ENCODE results near the gene CCT8L2.
"Not testable (repeated sequence)": the region's sequence is repeated elsewhere in the genome, so short reads cannot be mapped to it uniquely, and the experiment has no call there.

Gene CCT8L2

DNA sequence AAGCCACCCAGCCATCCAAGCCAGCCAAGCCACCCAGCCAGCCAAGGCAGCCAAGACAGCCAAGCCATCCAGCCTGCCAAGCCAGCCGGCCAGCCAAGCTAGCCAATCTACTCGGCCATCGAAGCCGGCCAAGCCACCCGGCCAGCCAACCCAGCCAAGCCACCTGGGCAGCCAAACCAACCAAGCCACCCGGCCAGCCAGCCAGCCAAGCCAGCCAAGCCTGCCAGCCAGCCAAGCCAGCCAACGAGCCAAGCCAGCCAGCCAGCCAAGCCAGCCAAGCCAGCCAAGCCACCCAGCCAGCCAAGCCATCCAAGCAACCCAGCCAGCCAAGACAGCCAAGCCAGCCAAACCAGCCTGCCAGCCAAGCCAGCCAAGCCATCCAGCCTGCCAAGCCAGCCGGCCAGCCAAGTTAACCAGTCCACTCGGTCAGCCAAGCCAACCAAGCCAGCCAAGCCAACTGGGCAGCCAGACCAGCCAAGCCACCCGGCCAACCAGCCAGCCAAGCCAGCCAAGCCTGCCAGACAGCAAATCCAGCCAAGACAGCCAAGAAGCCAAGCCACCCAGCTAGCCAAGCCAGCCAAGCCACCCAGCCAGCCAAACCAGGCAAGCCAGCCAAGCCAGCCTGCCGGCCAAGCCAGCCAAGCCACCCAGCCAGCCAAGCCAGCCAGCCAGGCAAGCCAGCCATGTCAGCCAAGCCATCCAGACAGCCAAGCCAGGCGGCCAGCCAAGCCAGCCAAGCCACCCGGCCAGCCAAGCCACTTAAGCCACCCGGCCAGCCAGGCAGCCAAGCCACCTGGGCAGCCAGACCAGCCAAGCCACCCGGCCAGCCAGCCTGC is 26.8 kb downstream of the CCT8L2 start:
- DNase-seq; H3K36me3 ChIP-seq; H3K27ac ChIP-seq; H3K9me3 ChIP-seq (ENCODE audit: severe bottlenecking); H3K27me3 ChIP-seq (ENCODE audit: insufficient read depth, low read depth, severe bottlenecking); H3K4me3 ChIP-seq (ENCODE audit: low read depth, low read length): not testable (repeated sequence)

DNA sequence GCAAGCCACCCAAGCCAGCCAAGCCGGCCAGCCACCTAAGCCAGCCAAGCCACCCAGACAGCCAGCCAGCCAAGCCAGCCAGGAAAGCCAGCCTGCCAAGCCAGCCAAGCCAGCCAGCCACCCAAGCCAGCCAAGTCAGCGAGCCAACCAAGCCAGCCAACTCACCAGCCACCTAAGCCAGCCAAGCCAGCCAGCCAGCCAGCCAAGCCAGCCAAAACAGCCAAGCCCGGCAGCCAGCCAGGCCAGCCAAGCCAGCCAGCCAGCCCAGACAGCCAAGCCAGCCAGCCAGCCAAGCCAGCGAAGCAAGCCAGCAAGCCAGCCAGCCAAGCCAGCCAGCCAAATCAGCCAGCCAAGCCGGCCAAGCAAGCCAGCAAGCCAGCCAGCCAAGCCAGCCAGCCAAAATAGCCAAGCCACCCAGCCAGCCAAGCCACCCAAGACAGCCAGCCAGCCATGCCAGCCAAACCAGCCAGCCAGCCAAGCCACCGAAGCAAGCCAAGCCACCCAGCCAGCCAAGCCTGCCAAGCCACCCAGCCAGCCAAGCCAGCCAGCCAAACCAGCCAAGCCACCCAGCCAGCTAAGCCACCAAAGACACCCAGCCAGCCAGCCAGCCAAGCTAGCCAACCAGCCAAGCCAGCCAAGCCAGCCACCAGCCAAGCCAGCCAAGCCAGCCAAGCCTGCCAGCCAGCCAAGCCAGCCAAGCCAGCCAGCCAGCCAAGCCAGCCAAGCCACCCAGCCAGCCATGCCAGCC is 27.6 kb downstream of the CCT8L2 start:
- not testable (repeated sequence) for DNase-seq; H3K4me3 ChIP-seq (ENCODE audit: low read depth, low read length); H3K27me3 ChIP-seq (ENCODE audit: insufficient read depth, low read depth, severe bottlenecking); H3K9me3 ChIP-seq (ENCODE audit: severe bottlenecking); H3K27ac ChIP-seq; H3K36me3 ChIP-seq

DNA sequence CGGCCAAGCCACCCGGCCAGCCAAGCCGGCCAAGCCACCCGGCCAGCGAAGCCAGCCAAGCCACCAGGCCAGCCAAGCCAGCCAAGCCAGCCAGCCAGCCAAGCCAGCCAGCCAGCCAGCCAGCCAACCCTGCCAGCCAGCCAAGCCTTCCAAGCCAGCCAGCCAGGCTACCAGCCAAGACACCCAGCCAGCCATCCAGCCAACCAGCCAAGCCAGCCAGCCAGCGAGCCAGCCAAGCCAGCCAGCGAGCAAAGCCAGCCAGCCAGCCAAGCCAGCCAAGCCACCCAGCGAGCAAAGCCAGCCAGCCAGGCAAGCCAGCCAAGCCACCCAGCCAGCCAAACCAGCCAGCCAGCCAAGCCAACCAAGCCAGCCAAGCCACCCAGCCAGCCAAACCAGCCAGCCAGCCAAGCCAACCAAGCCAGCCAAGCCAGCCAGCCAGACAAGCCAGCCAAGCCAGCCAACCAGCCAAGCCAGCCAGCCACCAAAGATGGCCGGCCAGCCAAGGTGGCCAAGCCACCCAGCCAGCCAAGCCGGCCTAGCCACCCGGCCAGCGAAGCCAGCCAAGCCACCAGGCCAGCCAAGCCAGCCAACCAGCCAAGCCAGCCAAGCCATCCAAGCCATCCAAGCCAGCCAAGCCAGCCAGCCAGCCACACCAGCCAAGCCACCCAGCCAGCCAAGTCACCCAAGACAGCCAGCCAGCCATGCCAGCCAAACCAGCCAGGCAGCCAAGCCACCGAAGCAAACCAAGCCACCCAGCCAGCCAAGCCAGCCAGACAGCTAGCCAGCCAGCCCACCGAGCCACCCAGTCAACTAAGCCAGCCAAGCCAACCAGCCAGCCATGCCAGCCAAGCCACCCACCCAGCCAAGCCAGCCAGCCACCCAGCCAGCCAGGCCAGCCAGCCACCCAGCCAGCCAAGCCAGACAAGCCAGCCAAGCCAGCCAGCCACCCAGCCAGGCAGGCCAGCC is 28.8 kb downstream of the CCT8L2 start:
- Histone ChIP-seq H3K4me3 (ENCODE audit: low read depth, low read length) (no peak overlapping the region), H3K36me3 (no peaks in the 10 kb centered on the region), H3K27ac (no peak overlapping the region), H3K27me3 (ENCODE audit: insufficient read depth, low read depth, severe bottlenecking) (no peaks in the 10 kb centered on the region), H3K9me3 (ENCODE audit: severe bottlenecking) (no peaks in the 10 kb centered on the region)
- no peak for TF ChIP-seq CTCF (IDR thresholded peaks at IDR 0.05; ENCODE audit: low read depth, low read length)
- DNase-seq: no peak

- H3K9me3 ChIP-seq (ENCODE audit: severe bottlenecking): no peaks in the 10 kb centered on the region
Observed at GRCh38 chr22:16562711-16563554, 29.7 kb downstream of the CCT8L2 start.

DNA sequence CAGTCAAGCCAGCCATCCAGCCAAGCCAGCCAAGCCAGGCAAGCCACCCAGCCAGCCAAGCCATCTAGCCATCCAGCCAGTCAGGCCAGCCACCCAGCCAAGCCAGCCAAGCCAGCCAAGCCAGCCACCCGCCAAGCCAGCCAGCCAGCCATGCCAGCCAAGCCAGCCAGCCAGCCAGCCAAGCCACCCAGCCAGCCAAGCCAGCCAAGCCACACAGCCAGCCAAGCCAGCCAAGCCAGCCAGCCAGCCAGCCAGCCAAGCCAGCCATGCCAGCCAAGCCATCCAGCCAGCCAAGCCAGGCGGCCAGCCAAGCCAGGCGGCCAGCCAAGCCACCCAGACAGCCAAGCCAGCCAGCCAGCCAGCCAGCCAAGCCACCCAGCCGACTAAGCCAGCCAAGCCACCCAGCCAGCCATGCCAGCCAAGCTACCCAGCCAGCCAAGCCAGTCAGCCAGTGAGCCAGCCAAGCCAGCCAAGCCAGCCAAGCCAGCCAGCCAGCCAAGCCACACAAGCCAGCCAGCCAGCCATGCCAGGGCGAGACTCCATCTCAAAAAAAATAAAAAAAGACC is 31.4 kb downstream of the CCT8L2 start:
- not testable (repeated sequence) for H3K9me3 ChIP-seq (ENCODE audit: severe bottlenecking); H3K4me3 ChIP-seq (ENCODE audit: low read depth, low read length); DNase-seq; H3K36me3 ChIP-seq; H3K27ac ChIP-seq; H3K27me3 ChIP-seq (ENCODE audit: insufficient read depth, low read depth, severe bottlenecking)

More at GRCh38 chr22:16562711-16563554, 29.7 kb downstream of the CCT8L2 start:
- TF ChIP-seq CTCF (IDR thresholded peaks at IDR 0.05; ENCODE audit: low read depth, low read length): no peak
- Histone ChIP-seq H3K4me3 (ENCODE audit: low read depth, low read length) (no peak overlapping the region), H3K36me3 (no peaks in the 10 kb centered on the region), H3K27me3 (ENCODE audit: insufficient read depth, low read depth, severe bottlenecking) (no peaks in the 10 kb centered on the region), H3K27ac (no peak overlapping the region)
- DNase-seq: no peak

DNA sequence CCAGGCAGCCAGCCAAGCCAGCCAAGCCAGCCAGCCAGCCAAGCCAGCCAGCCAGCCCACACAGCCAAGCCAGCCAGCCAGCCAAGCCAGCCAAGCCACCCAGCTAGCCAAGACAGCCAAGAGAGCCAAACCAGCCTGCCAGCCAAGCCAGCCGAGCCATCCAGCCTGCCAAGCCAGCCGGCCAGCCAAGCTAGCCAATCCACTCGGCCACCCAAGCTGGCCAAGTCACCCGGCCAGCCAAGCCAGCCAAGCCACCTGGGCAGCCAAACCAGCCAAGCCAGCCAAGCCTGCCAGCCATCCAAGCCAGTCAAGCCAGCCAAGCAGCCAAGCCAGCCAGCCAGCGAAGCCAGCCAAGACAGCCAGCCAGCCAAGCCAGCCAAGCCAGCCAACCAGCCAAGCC is 32.0 kb downstream of the CCT8L2 start:
- not testable (repeated sequence) for H3K27ac ChIP-seq; H3K27me3 ChIP-seq (ENCODE audit: insufficient read depth, low read depth, severe bottlenecking); H3K36me3 ChIP-seq; DNase-seq; H3K9me3 ChIP-seq (ENCODE audit: severe bottlenecking); H3K4me3 ChIP-seq (ENCODE audit: low read depth, low read length)

DNA sequence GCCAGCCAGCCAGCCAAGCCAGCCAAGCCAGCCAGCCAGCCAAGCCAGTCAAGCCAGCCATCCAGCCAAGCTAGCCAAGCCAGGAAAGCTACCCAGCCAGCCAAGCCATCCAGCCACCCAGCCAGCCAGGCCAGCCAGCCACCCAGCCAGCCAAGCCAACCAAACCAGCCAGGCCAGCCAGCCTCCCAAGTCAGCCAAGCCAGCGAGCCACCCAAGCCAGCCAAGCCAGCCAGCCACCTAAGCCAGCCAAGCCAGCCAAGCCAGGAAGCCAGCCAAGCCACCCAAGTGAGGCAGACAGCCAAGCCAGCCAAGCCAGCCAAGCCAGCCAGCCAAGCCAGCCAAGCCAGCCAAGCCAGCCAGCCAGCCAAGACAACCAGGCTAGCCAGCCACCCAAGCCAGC is 32.6 kb downstream of the CCT8L2 start:
- H3K9me3 ChIP-seq (ENCODE audit: severe bottlenecking); H3K4me3 ChIP-seq (ENCODE audit: low read depth, low read length); DNase-seq; H3K27ac ChIP-seq; H3K36me3 ChIP-seq; H3K27me3 ChIP-seq (ENCODE audit: insufficient read depth, low read depth, severe bottlenecking): not testable (repeated sequence)
